Cortex of kidney (tissue), 1 donor: Measurements from ENCODE around the gene GFPT2.

Source experiments
- DNase-seq: peaks from one replicate; lab custom pipeline; 2025; lab: John Stamatoyannopoulos, UW

GFPT2 gene

GRCh38 chr5:180378438-180379344 is 25.6 kb upstream of the GFPT2 start:
- DNase-seq, result no peak

GRCh38 chr5:180377556-180378197 is 24.5 kb upstream of the GFPT2 start:
- DNase-seq, result no peak

- no peak for DNase-seq
These were observed 23.4 kb upstream of the GFPT2 start for GRCh38 chr5:180376511-180376910.

- DNase-seq, result no peak
These were observed 22.8 kb upstream of the GFPT2 start for GRCh38 chr5:180375955-180376354.

- no peak for DNase-seq
These were observed 22.2 kb upstream of the GFPT2 start for GRCh38 chr5:180375291-180375690.

GRCh38 chr5:180373870-180374269 is 20.7 kb upstream of the GFPT2 start:
- no peak for DNase-seq

GRCh38 chr5:180373454-180373853 is 20.3 kb upstream of the GFPT2 start:
- no peak for DNase-seq

- DNase-seq, result no peak
These were observed 18.8 kb upstream of the GFPT2 start for GRCh38 chr5:180371949-180372348.

GRCh38 chr5:180370861-180371641 is 17.9 kb upstream of the GFPT2 start:
- no peak for DNase-seq

- DNase-seq, result no peak
These were observed 14.9 kb upstream of the GFPT2 start for GRCh38 chr5:180367991-180368390.

- DNase-seq, result no peak
These were observed 14.2 kb upstream of the GFPT2 start for GRCh38 chr5:180367300-180367699.

- no peak for DNase-seq
These were observed 13.2 kb upstream of the GFPT2 start for GRCh38 chr5:180366326-180366725.

GRCh38 chr5:180365829-180366228 is 12.7 kb upstream of the GFPT2 start:
- no peak for DNase-seq

GRCh38 chr5:180364306-180364856 is 11.2 kb upstream of the GFPT2 start:
- no peak for DNase-seq

GRCh38 chr5:180360078-180360957 is 7.2 kb upstream of the GFPT2 start:
- no peak for DNase-seq

GRCh38 chr5:180358694-180359093 is 5.6 kb upstream of the GFPT2 start:
- no peak for DNase-seq

GRCh38 chr5:180358179-180358578 is 5.0 kb upstream of the GFPT2 start:
- DNase-seq, result no peak

- DNase-seq, result no peak
These were observed 1.8 kb upstream of the GFPT2 start for GRCh38 chr5:180354966-180355365.

GRCh38 chr5:180353980-180354452 is 880 bp upstream of the GFPT2 start:
- no peak for DNase-seq

- no peak for DNase-seq
These were observed 754 bp downstream of the GFPT2 start for GRCh38 chr5:180352116-180353047.
